K562 (cell line): ENCODE results near the gene CHRDL1.

Experiments used
- MEF2D ChIP-seq: conservative IDR thresholded peaks from 2 replicates; pipeline ENCODE4 v1.6.1; 2016; ENCODE audit warnings: low read depth, missing genetic modification characterization, missing compliant biosample characterization
- POLR2A ChIP-seq: fragments of 450-650 bp; conservative IDR thresholded peaks from 2 replicates; pipeline ENCODE4 v1.6.1; 2016
- TFAM ChIP-seq: fragments of 250-450 bp; sonication (Bioruptor Pico); conservative IDR thresholded peaks from 2 replicates; pipeline ENCODE4 v1.5.0; 2021; ENCODE audit warnings: mild to moderate bottlenecking, moderate library complexity
- ZSCAN32 ChIP-seq: fragments of 450-650 bp; formaldehyde crosslinking; IDR thresholded peaks from 2 replicates; pipeline ENCODE4 v1.4.0; 2020; ENCODE audit warnings: mild to moderate bottlenecking, moderate library complexity
- TF ChIP-seq, protein P1 (sequence below): sonication (generic); formaldehyde crosslinking; IDR thresholded peaks from 2 replicates; pipeline ENCODE4 v1.8.0; 2022; ENCODE audit warnings: mild to moderate bottlenecking, missing genetic modification reagents
- TF ChIP-seq, protein P2 (sequence below), 2 experiments: fragments of 450-650 bp in 1 of 2; sonication (generic) in 1 of 2; formaldehyde crosslinking in 1 of 2; IDR thresholded peaks; 2 replicates each; pipeline versions ENCODE4 v1.7.1 to v1.9.0; 2016 to 2022; ENCODE audit warnings: inconsistent platforms in 1 of 2, mild to moderate bottlenecking in 1 of 2, missing genetic modification reagents in 1 of 2
- TF ChIP-seq, protein P3 (sequence below): fragments of 250-450 bp; sonication (Bioruptor Pico); IDR thresholded peaks from 2 replicates; pipeline ENCODE4 v1.8.0; 2021; ENCODE audit warnings: moderate library complexity, mild to moderate bottlenecking, inconsistent platforms

DNA sequence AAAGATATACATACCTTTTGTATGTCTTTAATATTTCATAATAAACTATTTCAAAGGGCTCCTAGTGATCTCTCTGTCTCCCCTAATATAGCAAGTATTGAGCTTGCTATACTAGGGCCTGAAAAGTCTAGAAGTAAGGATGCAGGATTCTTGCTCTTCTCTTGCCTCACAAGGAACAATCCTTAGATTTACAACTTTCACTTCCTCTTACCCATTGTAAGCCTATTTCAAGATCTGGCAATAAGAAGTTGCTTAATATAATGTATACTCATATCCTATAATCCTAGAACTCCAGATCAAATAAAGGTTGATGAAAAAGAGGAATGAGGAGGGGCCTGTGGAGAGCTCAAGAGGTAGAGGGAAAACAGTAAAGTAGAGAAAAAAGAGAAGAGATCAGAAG is 40.8 kb upstream of the CHRDL1 start:
- no peak for TF ChIP-seq TFAM
- TF ChIP-seq ZSCAN32 (CRISPR knock-in tag) = no peak
- TF ChIP-seq MEF2D (tag) = no peak
- TF ChIP-seq, protein P1, sequence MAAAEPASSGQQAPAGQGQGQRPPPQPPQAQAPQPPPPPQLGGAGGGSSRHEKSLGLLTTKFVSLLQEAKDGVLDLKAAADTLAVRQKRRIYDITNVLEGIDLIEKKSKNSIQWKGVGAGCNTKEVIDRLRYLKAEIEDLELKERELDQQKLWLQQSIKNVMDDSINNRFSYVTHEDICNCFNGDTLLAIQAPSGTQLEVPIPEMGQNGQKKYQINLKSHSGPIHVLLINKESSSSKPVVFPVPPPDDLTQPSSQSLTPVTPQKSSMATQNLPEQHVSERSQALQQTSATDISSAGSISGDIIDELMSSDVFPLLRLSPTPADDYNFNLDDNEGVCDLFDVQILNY (CRISPR knock-in tag) = no peak
- TF ChIP-seq, protein P2, sequence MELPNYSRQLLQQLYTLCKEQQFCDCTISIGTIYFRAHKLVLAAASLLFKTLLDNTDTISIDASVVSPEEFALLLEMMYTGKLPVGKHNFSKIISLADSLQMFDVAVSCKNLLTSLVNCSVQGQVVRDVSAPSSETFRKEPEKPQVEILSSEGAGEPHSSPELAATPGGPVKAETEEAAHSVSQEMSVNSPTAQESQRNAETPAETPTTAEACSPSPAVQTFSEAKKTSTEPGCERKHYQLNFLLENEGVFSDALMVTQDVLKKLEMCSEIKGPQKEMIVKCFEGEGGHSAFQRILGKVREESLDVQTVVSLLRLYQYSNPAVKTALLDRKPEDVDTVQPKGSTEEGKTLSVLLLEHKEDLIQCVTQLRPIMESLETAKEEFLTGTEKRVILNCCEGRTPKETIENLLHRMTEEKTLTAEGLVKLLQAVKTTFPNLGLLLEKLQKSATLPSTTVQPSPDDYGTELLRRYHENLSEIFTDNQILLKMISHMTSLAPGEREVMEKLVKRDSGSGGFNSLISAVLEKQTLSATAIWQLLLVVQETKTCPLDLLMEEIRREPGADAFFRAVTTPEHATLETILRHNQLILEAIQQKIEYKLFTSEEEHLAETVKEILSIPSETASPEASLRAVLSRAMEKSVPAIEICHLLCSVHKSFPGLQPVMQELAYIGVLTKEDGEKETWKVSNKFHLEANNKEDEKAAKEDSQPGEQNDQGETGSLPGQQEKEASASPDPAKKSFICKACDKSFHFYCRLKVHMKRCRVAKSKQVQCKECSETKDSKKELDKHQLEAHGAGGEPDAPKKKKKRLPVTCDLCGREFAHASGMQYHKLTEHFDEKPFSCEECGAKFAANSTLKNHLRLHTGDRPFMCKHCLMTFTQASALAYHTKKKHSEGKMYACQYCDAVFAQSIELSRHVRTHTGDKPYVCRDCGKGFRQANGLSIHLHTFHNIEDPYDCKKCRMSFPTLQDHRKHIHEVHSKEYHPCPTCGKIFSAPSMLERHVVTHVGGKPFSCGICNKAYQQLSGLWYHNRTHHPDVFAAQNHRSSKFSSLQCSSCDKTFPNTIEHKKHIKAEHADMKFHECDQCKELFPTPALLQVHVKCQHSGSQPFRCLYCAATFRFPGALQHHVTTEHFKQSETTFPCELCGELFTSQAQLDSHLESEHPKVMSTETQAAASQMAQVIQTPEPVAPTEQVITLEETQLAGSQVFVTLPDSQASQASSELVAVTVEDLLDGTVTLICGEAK (IDR thresholded peaks at IDR 0.05) = no peak
- TF ChIP-seq, protein P2 (CRISPR knock-in tag; IDR thresholded peaks at IDR 0.05) = no peak
- TF ChIP-seq, protein P3, sequence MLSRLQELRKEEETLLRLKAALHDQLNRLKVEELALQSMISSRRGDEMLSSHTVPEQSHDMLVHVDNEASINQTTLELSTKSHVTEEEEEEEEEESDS (CRISPR knock-in tag) = no peak
- TF ChIP-seq POLR2A = no peak
